PFSK-1 (cell line): Measurements from ENCODE around the gene CDH8.

ENCODE experiments used
- POLR2AphosphoS5 ChIP-seq: IDR thresholded peaks from 2 replicates; pipeline ENCODE4 v1.6.1; 2012; ENCODE audit warnings: low read depth, mild to moderate bottlenecking, control low read depth, low read length, moderate library complexity
- SIN3A ChIP-seq: IDR thresholded peaks from 2 replicates; pipeline ENCODE4 v1.6.1; 2012; ENCODE audit warnings: mild to moderate bottlenecking, low read length, moderate library complexity, borderline replicate concordance; ENCODE audit not compliant: insufficient read depth
- TAF1 ChIP-seq: IDR thresholded peaks from 2 replicates; pipeline ENCODE4 v1.6.1; 2012; ENCODE audit warnings: low read length, control low read depth, borderline replicate concordance; ENCODE audit not compliant: insufficient read depth
- TF ChIP-seq, protein P1 (sequence below), 2 experiments: IDR thresholded peaks; 2 replicates each; pipeline versions ENCODE4 v1.6.1 to v1.8.0; 2011 to 2012; ENCODE audit warnings: low read depth in 2 of 2, low read length in 2 of 2, control low read depth in 1 of 2, inconsistent platforms in 1 of 2, mild to moderate bottlenecking in 1 of 2, moderate library complexity in 1 of 2; ENCODE audit not compliant: insufficient read depth in 1 of 2

DNA sequence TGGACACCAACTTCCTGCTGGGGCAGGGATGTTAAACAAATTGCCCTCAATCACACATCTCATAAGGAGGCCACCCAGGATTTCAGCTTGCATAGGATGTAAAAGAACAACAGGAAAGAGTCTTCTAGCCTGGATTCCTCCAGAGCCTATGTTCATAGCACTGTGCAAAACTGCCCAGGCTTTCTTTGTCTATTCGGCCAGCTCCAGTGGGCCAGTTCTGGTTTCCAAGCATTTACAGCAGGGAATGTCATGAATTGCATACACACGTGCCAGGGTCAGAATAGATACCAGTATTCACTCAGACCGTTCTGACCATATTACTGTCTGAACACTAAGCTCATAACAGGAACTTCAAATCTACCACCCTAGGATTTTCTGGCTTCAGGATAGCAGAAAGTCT is 273.2 kb downstream of the CDH8 start:
- TF ChIP-seq, protein P1, sequence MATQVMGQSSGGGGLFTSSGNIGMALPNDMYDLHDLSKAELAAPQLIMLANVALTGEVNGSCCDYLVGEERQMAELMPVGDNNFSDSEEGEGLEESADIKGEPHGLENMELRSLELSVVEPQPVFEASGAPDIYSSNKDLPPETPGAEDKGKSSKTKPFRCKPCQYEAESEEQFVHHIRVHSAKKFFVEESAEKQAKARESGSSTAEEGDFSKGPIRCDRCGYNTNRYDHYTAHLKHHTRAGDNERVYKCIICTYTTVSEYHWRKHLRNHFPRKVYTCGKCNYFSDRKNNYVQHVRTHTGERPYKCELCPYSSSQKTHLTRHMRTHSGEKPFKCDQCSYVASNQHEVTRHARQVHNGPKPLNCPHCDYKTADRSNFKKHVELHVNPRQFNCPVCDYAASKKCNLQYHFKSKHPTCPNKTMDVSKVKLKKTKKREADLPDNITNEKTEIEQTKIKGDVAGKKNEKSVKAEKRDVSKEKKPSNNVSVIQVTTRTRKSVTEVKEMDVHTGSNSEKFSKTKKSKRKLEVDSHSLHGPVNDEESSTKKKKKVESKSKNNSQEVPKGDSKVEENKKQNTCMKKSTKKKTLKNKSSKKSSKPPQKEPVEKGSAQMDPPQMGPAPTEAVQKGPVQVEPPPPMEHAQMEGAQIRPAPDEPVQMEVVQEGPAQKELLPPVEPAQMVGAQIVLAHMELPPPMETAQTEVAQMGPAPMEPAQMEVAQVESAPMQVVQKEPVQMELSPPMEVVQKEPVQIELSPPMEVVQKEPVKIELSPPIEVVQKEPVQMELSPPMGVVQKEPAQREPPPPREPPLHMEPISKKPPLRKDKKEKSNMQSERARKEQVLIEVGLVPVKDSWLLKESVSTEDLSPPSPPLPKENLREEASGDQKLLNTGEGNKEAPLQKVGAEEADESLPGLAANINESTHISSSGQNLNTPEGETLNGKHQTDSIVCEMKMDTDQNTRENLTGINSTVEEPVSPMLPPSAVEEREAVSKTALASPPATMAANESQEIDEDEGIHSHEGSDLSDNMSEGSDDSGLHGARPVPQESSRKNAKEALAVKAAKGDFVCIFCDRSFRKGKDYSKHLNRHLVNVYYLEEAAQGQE (IDR thresholded peaks at IDR 0.05; ENCODE audit: insufficient read depth in 1 of 2, low read depth in 2 of 2, low read length in 2 of 2): no peak
- TF ChIP-seq TAF1 (no peak), POLR2AphosphoS5 (no peak), SIN3A (no peak)
